Measurements from ENCODE around the gene DISP3.
"Not testable (repeated sequence)": the region's sequence is repeated elsewhere in the genome, so short reads cannot be mapped to it uniquely, and the experiment has no call there.

Gene DISP3

DNA sequence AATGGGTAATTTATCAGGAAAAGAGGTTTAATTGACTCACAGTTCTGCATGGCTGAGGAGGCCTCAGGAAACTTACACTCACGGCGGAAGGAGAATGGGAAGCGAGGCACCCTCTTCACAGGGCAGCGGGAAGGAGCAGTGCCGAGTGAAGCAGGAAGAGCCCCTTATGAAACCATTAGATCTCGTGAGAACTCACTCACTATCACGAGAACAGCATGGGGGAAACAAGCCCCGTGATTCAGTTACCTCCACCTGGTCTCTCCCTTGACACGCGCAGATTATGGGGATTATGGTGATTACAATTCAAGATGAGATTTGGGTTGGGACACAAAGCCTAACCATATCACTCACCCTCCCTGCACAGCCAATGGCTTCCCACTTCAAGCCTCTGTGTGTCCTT lies 101.1 kb downstream of the DISP3 start:
- not testable (repeated sequence) for DNase-seq

DNA sequence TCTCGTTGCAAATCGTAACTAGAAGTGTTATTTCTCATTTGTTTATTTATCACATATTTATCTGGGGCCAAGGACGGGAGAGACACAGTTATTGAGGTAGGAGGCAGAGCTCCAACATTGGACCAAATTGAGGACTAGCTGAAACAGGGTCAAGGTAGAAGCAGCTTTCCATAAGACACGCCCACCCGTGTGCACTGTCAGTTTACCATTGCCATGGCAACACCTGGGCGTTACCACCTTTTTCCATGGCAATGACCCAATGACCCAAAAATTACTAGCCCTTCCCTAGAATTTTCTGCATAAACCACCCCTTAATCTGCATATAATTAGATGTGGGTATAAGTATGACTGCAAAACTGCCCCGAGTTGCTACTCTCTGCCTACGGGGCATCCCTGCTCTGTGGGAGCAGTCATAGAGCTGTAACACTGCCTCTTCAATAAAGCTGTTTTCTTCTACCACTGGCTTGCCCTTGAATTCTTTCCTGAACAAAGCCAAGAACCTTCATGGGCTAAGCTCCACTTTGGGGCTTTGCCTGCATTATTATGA lies 102.6 kb downstream of the DISP3 start:
- no peak for DNase-seq

DNA sequence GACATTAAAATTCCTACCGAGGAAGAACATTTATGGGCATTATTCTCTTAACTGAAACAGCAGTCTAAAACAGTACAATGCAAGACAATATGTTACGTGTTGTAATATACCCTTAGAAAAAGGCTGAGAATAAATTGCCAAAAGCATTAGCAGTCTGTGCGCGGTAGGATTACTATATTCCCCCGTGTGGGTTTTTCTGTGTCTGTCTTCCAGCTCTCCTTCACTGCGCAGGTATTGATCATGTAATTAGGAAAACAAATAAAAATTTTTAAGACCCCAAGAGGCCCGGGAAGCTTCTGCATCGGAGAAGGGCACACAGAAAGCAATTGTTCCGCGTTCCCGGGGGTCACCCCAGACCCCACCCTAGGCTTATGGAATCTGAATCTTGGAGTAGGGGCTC lies 106.4 kb downstream of the DISP3 start:
- no peak for DNase-seq

All from fibroblast of skin of abdomen (primary cell).